Body of pancreas (tissue), 4 donors: ENCODE data around the gene SRI.

Experiments used
- POLR2A ChIP-seq, 3 donors: fragments of 450-650 bp; IDR thresholded peaks; one replicate each; pipeline ENCODE4 v1.6.1; 2016; ENCODE audit warnings: antibody characterized with exemption in 3 of 3, mild to moderate bottlenecking in 2 of 3
- TF ChIP-seq, protein P1 (sequence below), 7 experiments: fragments of 450-650 bp in 4 of 7; fragments of 200-600 bp in 3 of 7; sonication (generic) in 3 of 7; IDR thresholded peaks; one replicate each; pipeline ENCODE4 v1.5.1; 2016 to 2019; ENCODE audit warnings: antibody characterized with exemption in 7 of 7

DNA sequence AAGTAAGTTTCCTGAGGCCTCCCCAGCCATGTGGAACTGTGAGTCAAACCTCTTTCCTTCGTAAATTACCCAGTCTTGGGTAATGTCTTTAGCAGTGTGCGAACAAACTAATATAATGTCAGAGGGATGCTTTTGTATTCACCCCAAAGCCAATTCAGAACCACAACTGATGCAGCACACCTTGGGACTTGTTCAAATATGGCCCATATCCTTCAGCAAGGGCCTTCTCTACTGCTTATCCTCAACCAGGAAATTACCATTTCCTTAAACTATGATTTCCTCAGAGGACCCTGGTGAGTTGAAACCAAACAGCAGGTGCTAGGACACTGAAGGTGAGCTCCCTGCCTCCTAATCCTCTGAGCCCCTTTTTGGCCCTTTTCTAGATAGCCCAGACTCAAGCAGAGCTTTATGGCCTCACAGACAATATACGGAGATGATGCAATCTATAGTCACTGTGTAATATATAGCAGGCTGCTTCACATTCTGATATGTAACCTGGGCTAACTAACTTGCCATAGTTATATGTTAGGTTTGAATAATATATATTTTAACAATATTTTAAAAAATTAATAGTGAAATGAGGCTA is 15.2 kb downstream of the SRI start:
- TF ChIP-seq, protein P1, sequence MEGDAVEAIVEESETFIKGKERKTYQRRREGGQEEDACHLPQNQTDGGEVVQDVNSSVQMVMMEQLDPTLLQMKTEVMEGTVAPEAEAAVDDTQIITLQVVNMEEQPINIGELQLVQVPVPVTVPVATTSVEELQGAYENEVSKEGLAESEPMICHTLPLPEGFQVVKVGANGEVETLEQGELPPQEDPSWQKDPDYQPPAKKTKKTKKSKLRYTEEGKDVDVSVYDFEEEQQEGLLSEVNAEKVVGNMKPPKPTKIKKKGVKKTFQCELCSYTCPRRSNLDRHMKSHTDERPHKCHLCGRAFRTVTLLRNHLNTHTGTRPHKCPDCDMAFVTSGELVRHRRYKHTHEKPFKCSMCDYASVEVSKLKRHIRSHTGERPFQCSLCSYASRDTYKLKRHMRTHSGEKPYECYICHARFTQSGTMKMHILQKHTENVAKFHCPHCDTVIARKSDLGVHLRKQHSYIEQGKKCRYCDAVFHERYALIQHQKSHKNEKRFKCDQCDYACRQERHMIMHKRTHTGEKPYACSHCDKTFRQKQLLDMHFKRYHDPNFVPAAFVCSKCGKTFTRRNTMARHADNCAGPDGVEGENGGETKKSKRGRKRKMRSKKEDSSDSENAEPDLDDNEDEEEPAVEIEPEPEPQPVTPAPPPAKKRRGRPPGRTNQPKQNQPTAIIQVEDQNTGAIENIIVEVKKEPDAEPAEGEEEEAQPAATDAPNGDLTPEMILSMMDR (IDR thresholded peaks at IDR 0.05) = no peak
- no peak for TF ChIP-seq POLR2A (IDR thresholded peaks at IDR 0.05)
